Neuron (in vitro differentiated cells): ENCODE data around the gene ZBTB43.
"Not testable (repeated sequence)": the region's sequence is repeated elsewhere in the genome, so short reads cannot be mapped to it uniquely, and the experiment has no call there.

ENCODE experiments used
- H2AFZ ChIP-seq: one replicate; pipeline ENCODE4 v1.6.1; 2013; ENCODE audit warnings: low read depth, mild to moderate bottlenecking, inconsistent platforms, low read length, moderate library complexity
- H3K27me3 ChIP-seq: one replicate; pipeline ENCODE4 v1.6.1; 2013; ENCODE audit warnings: low read length; ENCODE audit not compliant: insufficient read depth
- H3K36me3 ChIP-seq: one replicate; pipeline ENCODE4 v1.6.1; 2013; ENCODE audit warnings: low read length; ENCODE audit not compliant: insufficient read depth
- H3K4me1 ChIP-seq: one replicate; pipeline ENCODE4 v1.6.1; 2013; ENCODE audit warnings: low read length; ENCODE audit not compliant: insufficient read depth
- H3K4me3 ChIP-seq: 2 replicates; pipeline ENCODE4 v1.5.1; 2013; ENCODE audit warnings: mild to moderate bottlenecking, low read length, moderate library complexity
- H3K9me3 ChIP-seq: one replicate; pipeline ENCODE4 v1.6.1; 2013; ENCODE audit warnings: low read length

ZBTB43 gene, protein sequence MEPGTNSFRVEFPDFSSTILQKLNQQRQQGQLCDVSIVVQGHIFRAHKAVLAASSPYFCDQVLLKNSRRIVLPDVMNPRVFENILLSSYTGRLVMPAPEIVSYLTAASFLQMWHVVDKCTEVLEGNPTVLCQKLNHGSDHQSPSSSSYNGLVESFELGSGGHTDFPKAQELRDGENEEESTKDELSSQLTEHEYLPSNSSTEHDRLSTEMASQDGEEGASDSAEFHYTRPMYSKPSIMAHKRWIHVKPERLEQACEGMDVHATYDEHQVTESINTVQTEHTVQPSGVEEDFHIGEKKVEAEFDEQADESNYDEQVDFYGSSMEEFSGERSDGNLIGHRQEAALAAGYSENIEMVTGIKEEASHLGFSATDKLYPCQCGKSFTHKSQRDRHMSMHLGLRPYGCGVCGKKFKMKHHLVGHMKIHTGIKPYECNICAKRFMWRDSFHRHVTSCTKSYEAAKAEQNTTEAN

DNA sequence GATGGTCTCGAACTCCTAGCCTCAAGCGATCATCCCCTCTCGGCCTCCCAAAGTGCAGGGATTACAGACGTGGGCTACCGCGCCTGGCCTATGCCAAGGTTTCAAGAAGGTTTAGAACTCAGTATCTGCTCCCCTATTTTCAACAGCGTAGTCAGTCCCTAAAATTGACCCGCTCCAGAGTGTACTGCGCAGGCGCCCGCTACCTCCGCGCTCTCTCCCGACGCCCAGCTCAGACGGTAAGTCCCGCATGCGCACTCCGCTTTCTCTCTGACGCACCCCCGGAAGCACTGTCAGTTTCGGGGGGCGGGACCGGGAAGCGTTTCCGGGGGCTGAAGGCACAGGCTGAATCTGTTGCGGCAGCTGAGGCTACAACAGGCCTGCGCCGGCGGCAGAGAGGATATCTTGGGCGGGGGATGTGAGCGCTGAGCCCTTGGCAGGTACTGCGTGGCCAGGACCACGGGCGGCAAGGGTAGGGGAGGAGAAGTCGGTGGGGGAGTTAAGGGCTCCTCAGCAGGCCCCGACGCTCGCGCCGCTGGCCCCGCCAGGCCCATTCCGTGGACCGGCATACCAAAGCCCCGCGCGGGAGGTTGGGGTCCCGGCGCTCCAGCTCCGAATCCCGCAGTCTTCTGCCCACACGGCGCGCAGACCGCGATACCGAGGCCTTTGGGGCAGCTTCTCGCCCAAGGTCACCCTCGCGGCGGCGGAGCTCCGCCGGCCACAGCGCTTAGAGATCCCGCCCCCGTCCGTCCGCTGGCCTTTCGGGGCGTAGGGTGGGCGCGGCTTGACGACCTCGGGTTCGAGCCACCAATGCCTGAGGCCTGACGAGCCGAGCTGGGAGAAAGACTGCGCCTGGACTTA lies at the start of gene ZBTB43:
Gene ZBTB43 (plus strand): TSS at position 345 of the 858 bp plus-strand sequence. CDS start 27,470 bp downstream, outside the sequence.
- H3K4me3 ChIP-seq, result peak within 1 kb of the TSS; percentile 78
- H3K27me3 ChIP-seq, result no peaks in the 10 kb centered on the region
- no peaks in the 10 kb centered on the region for H3K9me3 ChIP-seq
- H2AFZ ChIP-seq, result peak within 1 kb of the TSS; percentile 63
- peaks cover 12% of the 10 kb centered on the region for H3K36me3 ChIP-seq
- H3K4me1 ChIP-seq, result peaks cover 18% of the 10 kb centered on the region

DNA sequence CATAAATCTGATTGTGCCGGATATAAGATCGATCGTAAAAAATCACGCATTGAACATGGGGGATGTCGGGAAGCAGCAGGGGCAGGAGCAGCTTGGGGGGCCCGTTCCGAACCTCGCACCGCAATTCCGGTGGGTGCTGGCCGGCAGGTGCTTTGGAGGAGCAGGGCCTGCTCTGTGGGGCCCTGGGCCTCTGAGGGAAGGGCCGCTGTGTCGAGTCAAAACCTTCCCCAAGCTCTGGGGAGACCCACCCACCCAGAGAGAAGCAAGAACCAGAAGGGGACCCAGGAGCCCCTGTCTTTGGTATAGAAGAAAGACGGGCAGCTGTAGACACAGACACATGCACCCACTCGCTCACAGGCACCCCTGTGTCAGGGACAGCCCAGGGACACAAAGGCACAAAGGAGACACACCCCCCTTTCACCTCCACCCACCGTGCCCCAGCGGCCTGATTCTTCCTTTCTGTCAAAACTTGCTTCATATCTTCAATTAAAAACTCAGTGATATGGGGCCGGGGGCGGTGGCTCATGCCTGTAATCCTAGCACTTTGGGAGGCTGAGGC lies 49.4 kb upstream of the ZBTB43 start:
- H3K36me3 ChIP-seq, result no peaks in the 10 kb centered on the region

DNA sequence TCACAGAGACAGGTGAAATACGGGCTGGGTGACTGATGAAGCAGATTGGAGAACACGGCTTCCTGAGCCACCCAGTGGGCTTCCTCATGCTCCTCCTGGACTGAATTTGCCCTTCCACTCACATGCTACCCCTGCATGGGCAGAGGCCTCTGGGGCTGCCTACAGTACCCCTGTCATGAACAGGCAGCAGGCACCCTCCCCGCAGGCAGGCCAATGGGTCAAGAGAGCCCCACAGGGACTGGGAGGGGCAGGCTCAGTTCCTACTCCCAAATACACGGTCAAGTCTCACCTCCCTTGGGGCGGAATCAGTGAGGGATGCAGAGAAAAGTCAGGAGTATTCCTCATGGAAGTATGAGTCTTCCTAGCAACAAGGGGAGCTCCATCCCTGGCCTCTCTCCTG lies 48.6 kb upstream of the ZBTB43 start:
- Histone ChIP-seq H3K4me1 (no peaks in the 10 kb centered on the region), H3K9me3 (no peaks in the 10 kb centered on the region), H3K27me3 (peaks cover 23% of the 10 kb centered on the region), H3K4me3 (no peak overlapping the region), H2AFZ (no peak overlapping the region), H3K36me3 (no peaks in the 10 kb centered on the region)

More for the DNA sequence above, 49.4 kb upstream of the ZBTB43 start:
- Histone ChIP-seq H3K4me1 (no peaks in the 10 kb centered on the region), H3K27me3 (peaks cover 23% of the 10 kb centered on the region), H3K9me3 (no peaks in the 10 kb centered on the region), H3K4me3 (no peak overlapping the region), H2AFZ (no peak overlapping the region)

DNA sequence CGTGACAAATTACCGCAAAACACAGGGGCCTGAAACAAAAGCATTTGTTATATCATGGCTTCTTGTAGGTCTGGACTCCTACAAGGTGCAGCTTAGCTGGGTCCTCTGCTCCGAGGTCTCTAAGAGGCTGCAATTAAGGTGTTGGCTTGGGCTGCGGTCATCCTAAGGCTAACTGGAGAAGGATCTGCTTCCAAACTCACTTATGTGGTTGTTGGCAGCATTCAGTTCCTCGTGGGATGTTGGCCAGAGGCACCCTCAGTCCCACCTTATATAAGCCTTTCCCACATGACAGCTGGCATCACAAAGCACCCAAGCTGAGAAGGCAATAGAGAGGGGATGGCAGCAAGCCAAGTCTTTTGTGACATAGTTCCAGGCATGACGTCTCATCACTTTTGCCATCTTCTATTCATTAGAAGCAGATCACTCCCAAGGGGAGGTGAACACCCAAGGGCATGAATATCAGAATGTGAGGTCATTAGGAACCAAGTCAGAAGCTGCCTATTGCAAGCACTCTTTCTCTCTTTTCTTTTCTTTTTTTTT lies 47.9 kb upstream of the ZBTB43 start:
- no peaks in the 10 kb centered on the region for H3K4me1 ChIP-seq
- no peak overlapping the region for H2AFZ ChIP-seq
- no peak overlapping the region for H3K4me3 ChIP-seq
- H3K36me3 ChIP-seq, result no peaks in the 10 kb centered on the region
- H3K9me3 ChIP-seq, result no peaks in the 10 kb centered on the region
- peaks cover 20% of the 10 kb centered on the region for H3K27me3 ChIP-seq

DNA sequence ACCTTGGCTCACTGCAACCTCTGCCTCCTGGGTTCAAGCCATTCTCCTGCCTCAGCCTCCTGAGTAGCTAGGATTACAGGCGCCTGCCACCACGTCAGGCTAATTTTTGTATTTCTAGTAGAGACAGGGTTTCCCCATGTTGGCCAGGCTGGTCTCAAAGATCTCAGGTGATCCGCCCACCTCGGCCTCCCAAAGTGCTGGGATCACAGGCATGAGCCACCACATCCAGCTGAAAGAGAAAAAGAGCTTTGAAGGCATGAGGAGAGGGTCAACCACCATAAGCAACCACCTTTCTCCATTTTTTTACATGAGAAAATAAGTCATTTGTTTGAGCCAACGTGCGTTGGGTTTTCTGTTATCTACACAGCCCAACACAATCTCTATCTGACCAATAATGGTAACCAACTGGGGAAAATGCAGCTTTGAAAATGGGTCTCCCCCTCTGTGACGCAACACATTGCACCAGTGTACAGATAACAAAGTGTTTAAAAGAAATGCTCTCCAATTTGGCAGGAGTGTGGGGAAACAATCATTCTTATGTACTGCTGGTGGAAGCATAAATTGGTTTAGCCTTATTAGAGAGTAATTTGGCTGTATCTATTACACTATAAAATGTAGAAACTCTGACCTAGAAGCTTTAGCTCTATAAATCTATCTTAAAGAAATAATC lies 45.8 kb upstream of the ZBTB43 start:
- H2AFZ ChIP-seq, result no peak overlapping the region
- H3K27me3 ChIP-seq, result peaks cover 20% of the 10 kb centered on the region
- no peaks in the 10 kb centered on the region for H3K36me3 ChIP-seq
- H3K4me3 ChIP-seq, result no peak overlapping the region
- H3K9me3 ChIP-seq, result no peaks in the 10 kb centered on the region
- H3K4me1 ChIP-seq, result no peaks in the 10 kb centered on the region

DNA sequence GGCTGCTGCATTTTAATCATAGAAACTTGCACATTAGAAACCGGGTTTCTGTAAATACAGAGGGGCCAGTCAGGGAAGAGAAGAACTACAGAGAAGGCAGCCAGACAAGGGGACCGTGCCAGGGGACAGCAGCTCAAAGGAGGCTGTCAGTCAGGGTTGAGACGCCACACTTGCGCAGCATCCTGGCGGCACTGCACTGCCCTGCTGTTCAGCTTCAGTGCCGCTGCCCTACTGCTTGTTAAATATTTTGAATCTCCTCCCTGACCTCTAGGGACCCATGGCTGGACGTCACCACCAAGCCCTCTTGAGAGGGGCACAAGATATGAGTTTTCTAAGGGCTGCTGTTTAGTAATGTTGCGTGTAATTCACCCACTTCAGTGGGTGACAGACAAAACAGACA lies 43.6 kb upstream of the ZBTB43 start:
- no peaks in the 10 kb centered on the region for H3K36me3 ChIP-seq
- H3K27me3 ChIP-seq, result peaks cover 7% of the 10 kb centered on the region
- no peak overlapping the region for H2AFZ ChIP-seq
- no peaks in the 10 kb centered on the region for H3K9me3 ChIP-seq
- H3K4me3 ChIP-seq, result no peak overlapping the region
- H3K4me1 ChIP-seq, result no peaks in the 10 kb centered on the region

DNA sequence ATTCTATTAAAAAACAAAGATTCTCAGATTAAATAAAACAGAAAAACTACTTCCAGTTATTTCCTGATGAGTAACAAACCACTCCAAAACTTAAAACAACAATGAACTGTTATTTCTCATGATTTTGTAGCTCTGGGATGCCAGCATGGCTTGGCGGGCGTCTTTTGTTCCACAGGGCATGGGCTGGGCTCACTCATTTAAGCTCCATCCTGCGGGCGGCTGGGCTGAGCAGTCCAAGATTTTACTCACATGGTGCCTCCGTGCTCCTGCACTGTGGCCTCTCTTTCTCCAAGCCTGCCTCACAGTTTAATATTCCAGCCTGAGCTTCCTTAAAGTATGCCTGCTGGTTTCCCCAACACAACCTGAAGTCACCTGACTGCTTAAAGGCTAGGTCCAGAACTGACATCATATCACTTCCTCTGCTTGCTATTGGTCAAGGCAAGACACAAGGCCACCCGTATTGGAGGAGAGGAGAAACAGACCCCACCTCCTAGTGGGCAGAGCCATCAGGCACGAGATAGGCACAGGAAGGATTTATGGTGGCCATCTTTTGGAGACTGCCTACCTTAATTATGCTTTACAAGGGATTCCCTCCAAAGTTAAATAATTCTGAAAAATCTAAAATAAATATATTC lies 41.6 kb upstream of the ZBTB43 start:
- Histone ChIP-seq H3K4me1 (no peaks in the 10 kb centered on the region), H3K27me3 (peaks cover 3% of the 10 kb centered on the region), H3K4me3 (no peak overlapping the region), H3K9me3 (no peaks in the 10 kb centered on the region), H3K36me3 (no peaks in the 10 kb centered on the region), H2AFZ (no peak overlapping the region)

DNA sequence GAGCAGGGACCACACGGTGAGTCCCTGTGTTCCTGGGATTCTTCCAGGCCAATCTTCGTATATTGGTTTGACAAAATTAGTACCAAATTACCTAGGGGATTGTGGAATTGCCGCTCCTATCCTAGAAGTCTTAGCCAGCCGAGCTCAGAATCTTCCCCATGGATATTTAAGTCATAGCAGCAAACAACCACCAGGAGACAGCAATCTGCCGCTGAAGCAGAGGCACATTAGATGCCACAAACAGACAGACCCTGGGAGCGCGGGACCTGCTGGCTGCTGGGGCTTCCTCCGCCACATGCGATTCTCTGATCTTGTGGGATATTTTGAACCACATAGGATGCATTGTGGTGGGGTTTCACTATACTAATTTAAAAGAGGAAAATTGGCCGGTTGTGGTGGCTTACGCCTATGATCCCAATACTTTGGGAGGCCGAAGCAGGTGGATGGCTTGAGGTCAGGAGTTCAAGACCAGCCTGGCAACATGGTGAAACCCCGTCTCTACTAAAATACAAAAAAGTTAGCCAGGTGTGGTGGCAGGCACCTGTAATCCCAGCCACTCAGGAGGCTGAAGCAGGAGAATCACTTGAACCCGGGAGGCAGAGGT lies 31.7 kb upstream of the ZBTB43 start:
- no peaks in the 10 kb centered on the region for H3K27me3 ChIP-seq
- H3K4me3 ChIP-seq, result no peak overlapping the region
- H3K36me3 ChIP-seq, result no peaks in the 10 kb centered on the region
- H3K4me1 ChIP-seq, result no peaks in the 10 kb centered on the region
- H2AFZ ChIP-seq, result no peak overlapping the region
- H3K9me3 ChIP-seq, result no peaks in the 10 kb centered on the region

DNA sequence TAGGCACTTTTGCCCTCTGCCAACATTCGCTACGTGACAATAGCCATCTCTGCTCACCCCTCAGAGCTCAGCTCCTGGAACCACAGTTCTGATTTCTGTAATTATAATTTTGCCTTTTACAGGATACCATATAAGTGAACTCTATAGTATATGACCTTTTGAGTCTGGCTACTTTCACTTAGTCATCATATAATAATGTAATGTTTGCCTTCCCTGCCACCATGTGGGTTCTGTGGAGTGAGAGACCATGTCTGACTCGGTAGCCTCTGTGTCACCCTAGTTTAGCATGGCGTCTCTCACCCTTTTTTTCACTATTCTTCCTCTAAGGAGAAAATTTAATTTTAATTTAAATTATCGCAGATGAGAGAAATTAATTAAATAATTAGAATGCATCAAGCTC lies 28.9 kb upstream of the ZBTB43 start:
- no peaks in the 10 kb centered on the region for H3K36me3 ChIP-seq
- H3K27me3 ChIP-seq, result peaks cover 5% of the 10 kb centered on the region
- H3K9me3 ChIP-seq, result no peaks in the 10 kb centered on the region
- no peak overlapping the region for H3K4me3 ChIP-seq
- H3K4me1 ChIP-seq, result no peaks in the 10 kb centered on the region
- no peak overlapping the region for H2AFZ ChIP-seq

DNA sequence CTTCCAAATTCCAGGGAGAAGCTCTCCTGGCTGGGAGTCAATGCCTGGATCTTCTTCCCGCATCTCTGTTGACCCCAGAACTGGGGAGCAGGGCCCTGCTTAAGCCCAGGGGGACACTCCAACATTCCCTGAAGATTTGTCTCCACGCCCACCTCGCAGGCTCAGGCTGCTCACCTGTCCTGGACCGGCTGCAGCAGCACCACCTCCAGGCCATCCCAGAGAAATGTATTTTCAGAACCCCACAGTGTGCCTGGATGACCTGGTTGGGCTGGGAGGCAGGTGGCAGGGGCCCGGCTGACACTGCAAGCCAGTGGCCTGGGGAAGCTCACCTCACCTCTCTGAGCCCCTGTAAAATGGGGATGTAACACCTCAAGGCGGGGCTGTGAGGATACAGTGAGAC lies 27.1 kb upstream of the ZBTB43 start:
- Histone ChIP-seq H3K36me3 (no peaks in the 10 kb centered on the region), H3K9me3 (no peaks in the 10 kb centered on the region), H3K4me3 (no peak overlapping the region), H2AFZ (no peak overlapping the region), H3K4me1 (no peaks in the 10 kb centered on the region), H3K27me3 (peaks cover 7% of the 10 kb centered on the region)

DNA sequence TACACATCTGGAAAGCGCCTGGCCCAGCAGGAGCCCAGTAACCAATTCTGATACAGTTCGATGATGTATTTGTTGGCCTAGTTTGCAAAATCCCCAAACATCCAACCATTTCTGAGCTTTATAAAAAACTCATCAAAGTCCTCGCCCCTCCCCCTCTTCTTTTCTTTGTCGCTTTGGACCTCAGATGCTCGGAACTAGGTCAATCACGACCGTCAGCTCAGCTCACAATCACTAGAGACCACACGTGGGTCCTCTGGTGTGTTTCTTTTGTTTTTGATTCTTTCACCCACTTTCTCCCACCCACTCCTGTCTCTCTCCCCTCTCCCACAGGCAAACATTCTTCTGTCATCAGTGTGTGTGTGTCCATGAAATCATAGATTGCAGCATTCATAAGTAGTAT lies 26.7 kb upstream of the ZBTB43 start:
- H3K4me1 ChIP-seq, result no peaks in the 10 kb centered on the region
- H3K27me3 ChIP-seq, result peaks cover 7% of the 10 kb centered on the region
- no peak overlapping the region for H2AFZ ChIP-seq
- H3K36me3 ChIP-seq, result no peaks in the 10 kb centered on the region
- no peak overlapping the region for H3K4me3 ChIP-seq
- no peaks in the 10 kb centered on the region for H3K9me3 ChIP-seq

DNA sequence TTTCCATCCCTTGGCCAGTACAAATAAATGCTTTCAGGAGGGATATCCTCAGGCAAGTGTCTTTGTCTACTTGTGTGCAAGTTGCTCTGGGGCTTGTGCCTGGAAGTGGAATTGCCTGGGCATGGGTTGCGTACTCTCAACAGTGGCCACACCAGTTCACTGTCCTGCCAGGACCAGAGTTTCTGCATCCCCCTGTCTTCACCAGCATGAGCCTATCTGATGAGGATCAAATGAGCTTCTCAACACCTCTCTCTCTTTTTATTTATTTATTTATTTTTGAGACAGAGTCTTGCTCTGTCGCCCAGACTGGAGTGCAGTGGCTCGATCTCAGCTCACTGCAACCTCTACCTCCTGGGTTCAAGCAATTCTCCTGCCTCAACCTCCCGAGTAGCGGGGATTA lies 26.1 kb upstream of the ZBTB43 start:
- not testable (repeated sequence) for H3K4me3 ChIP-seq, H3K4me1 ChIP-seq, H3K27me3 ChIP-seq, H3K36me3 ChIP-seq, H2AFZ ChIP-seq, H3K9me3 ChIP-seq
